Effector CD8-positive, alpha-beta T cell (primary cell): ENCODE measurements around the gene DEAF1.
"Not testable (repeated sequence)": the region's sequence is repeated elsewhere in the genome, so short reads cannot be mapped to it uniquely, and the experiment has no call there.

Source experiments
- DNase-seq: peaks from one replicate; lab custom pipeline; 2025; lab: John Stamatoyannopoulos, UW

The DEAF1 gene

DNA sequence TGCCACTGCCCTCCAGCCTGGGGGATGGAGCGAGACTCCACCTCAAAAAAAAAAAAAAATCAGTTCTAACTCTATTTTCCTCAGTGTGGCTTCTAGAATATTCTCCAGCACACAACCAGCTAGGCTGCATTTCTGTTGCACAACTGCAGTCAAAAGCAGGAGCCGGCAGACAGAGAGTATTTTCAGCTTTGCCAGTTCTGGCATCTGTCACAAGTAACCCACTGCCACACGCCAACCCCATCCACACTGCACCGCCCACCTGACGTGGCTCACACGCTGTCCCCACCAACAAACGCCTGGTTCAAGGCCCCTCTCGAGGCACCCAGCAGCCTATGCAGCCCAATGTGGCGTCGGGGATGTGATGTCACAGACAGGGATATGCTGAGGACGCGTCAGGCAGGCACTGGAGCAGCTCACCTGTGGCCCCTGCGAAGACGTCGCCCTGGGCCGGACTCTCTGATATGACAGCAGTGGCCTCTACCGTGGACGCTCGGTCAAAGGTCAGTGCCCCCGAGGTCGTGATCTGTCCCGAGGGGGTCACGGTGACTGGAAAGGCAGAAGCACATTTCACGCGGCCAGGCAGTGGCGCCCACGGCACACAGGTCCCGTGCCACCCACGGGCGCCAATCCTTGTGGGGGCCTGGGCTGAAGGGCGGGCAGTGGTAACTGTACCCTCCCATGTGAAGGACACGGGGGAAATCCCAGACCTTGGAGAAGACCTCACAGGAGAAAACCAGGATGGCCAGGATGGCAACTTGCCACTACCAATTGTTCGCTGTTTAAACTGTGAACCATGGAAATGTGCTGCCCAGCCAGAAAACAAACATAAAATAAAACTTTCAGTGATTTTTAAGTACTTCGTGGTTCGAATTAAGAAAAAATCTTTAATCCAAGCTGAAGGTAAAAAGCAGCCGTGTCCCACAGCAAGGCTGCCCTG, 15.5 kb downstream of the DEAF1 start:
- DNase-seq, result no peak

DNA sequence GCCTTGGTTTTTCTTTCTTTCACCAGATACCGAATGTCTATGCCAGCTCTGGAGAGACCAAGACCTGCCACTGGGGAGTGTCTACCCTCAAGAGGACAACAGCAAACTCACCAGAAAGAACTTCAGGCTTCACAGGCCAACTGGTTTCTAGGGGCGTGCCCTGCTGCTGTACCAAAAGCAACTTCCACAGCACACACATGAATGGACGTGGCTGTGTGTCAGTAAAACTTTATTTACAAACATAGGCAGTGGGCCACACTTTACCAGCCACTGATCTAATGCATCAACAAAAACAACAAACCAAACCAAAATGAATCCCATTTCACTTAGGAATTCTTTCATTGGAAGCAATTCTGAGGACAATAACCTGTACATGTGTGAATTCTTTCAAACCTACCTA, 16.7 kb downstream of the DEAF1 start:
- DNase-seq, result no peak

DNA sequence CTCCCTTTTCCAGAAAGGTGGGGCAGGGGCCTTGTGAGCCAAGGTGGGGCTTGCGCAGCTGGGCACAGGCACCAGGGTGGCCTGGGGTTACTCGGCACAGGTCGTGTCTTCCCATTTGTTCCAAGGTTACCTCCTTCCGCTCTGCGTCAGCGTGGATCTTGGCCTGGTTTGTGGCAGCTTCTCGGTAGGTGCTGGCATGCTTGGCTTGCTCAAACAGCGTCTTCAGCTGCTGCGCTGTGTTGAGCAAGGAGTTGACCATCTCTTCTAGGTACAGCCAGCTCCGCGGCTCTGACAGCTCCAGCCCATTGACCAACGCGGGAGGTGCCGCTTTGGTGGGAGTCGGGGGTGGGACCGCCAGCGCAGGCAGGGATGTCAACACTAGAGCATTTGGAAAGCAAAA, 20.6 kb downstream of the DEAF1 start:
- DNase-seq, result no peak

DNA sequence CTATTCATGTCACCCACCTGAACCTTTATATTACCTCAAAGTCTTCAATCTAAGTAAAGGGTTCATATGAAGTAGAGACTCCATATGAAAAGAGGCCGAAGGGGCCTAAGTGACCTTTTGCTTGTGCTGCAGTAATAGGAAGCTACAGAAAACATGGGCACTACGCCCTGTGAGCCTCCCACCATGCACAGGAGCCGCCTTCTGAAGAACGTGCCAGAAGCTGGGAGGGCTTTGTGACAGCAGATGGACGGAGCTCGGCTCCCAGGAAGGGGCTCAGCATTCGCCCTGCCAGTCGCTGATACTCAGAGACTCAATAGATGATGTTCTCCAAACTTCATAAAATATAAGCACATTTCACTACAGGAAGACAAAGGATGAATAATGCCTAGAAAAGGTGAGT, 21.2 kb downstream of the DEAF1 start:
- DNase-seq, result no peak

DNA sequence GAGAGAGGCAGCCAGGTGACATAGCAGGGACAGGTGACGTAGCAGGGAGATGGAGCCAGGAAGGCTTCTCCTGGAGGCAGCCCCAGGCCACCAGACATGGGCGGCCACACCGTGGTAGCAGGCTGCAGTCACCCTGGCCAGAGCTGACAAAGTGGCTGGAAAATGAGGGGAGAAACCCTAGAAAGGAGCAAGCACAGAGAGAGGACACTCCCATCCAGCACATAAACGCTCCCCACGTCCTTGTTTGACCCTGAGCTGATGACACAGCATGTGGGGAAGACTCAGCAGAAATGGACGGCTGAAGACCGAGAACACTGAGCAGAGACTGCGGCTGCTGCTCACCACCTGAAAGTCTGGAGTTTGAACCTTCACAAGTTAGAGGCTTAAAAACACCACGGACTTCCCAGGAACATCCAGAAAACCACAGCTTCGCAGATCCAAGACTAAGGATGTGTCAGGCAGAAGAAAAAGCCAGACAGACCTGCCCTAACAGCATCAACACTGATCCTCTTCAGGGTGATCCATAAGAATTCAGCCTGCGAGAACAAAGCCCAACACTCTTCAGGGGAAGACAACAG, 29.2 kb downstream of the DEAF1 start:
- DNase-seq, result no peak

DNA sequence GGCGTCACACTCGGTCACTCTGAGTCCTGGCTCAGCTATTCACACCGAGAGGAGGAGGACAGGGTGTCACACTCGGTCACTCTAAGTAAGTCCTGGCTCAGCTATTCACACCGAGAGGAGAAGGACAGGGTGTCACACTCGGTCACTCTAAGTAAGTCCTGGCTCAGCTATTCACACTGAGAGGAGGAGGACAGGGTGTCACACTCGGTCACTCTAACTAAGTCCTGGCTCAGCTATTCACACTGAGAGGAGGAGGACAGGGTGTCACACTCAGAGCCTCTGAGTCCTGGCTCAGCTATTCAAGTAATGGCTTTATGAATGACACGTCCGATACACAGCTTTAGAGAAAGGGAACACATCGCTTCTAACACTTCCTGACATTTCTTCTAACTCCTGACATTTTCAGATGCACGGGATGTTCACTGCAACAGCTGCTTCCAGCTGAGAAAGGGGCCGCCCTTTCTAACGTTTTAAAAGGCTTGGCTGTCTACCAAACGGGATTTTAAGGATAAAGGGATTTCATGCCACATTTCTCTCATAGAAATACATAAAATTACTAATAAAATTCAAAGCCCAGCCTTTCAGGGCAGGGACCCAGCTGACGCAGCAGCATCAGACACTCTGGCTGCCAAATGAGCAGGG, 29.8 kb downstream of the DEAF1 start:
- DNase-seq, result no peak

DNA sequence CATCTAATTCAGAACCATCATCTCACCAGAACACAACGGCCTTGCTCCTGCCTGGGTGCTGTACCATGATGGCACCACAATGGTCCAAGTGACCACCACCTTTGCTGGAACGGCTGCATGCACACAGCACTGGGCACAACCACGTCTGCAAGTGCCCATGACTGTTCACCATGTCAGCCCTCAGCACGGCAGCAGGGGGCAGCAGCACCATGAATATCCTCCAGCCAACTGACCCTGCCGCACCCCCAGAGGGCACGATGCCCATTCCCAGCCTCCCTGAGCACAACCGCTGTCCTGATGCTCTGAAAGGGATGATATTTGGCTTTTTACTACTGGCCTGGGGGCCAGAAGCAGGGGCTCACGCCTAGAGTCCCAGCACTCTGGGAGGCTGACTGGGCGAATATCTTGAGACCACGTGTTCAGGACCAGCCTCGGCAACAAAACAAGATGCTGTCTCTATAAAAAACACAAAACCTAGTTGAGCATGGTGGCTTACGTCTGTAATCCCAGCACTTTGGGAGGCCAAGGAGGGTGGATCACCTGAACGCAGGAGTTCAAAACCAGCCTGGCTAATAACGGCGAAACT, 32.2 kb downstream of the DEAF1 start:
- peak; percentile 7 for DNase-seq

DNA sequence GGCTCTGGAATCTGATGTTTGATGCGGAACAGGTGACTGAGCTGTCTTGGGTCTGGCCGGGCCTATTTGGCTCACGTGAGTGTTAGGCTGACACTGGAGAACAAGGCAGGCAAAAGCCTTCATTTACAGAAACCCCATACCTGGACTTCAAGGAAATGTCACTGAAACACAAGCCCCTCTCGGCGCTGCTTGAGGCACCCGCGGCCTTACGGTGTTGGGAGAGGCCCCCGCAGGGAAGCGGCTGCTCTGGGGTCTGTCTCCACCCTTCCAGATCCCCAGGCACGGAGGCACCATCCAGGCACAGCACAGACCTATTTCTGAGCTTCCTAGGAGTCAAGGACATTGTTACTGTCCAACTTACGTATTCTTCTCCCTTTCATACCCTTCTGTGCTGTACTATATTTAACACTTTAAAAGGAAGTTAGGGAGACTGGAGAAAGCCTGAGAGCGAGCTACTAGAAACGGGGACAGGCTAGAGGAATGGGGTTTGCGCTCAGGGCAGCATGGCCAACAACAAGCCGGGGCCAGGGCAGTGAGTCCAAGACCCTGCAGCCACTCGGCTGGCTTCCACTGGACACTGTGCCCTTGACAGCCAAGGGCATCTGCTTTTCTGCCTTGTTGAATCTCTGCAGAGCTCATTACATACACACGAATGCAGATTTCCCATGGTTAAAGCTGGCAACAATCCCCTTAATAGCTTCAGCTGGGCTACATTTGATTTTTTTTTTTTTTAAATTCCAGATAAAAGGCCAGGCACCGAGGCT, 34.2 kb downstream of the DEAF1 start:
- no peak for DNase-seq

DNA sequence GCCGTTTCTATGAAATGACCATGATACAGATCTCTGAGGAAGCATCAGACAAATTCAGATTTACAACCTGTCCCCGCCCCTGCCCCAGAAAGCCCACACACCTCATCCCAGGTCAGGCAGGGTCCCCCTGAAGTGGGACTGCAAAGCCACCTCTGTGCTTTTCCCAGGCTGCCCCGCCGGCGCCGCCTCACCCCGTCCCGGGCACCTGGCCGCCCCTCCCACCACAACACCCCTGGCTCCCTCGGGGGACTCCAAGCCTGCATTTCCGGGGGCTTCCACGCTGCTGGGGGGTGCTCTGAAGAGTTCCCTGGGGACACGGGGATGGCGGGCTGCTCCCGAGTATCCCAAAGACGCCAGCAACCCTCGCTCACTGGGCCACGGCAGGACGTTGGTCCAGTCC, 34.7 kb downstream of the DEAF1 start:
- DNase-seq, result no peak

DNA sequence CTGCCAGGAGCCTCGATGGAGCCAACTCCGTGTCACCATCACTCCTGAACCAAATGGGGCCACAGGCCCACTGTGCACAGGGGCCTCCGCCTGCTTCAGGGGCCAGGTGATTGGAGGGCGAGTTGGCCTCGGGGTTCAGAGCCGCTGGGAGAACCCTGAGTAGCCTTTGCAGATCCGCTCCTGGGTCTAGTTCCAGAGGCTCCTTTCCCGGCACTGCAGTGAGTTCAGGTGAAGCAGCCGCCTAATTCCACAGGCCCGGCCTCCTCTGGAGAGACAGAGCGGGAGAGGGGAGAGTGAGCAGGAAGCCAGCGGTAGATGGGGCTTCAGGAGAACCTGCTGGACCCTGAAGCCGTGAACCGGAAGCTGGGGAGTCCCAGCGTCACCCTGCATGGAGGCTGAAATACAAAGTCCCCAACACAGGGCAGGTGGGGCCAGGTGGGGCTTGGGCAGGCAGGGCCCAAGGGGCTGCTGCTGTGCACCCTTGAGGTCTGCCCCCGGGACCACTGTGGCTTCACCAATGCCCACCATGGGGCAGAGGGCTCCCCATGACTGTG, 35.4 kb downstream of the DEAF1 start:
- DNase-seq, result no peak

DNA sequence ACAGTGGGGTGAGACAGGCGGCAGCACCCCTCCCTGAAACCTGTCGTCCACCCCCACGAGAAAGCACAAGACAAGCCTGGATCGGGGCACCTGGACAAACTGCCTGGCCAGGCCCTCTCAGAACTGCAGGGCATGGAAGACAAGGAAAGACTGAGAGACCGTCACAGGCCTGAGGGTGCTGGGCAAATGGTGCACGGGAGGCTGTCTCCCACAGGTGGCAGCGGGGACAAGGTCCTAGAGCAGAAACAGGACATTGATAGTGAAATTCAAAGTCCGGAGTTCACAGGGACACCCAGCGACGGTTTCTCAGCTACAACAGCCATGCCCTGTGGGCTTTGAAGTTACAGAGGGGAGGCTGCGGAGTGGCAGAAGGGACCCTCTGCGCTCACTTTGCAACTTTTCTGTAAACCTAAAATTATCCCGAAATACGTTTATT, 37.3 kb downstream of the DEAF1 start:
- DNase-seq, result no peak

DNA sequence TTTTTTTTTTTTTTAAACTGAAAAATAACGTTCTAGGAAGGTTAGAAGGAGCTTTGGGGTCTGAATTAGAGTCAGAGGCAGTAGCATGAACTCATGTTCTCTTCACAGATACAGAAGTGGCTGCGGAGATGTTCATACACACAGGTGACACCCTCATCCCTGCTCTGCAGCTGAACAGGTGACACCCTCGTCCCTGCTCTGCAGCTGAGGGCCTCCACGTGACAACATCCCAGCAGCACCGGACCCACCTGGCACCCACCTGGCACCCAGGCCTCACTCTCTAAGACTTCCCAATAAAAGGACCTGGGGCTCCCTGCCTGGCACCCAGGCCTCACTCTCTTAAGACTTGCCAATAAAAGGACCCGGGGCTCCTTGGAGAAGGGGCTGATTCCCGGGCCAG, 38.2 kb downstream of the DEAF1 start:
- DNase-seq, result no peak

DNA sequence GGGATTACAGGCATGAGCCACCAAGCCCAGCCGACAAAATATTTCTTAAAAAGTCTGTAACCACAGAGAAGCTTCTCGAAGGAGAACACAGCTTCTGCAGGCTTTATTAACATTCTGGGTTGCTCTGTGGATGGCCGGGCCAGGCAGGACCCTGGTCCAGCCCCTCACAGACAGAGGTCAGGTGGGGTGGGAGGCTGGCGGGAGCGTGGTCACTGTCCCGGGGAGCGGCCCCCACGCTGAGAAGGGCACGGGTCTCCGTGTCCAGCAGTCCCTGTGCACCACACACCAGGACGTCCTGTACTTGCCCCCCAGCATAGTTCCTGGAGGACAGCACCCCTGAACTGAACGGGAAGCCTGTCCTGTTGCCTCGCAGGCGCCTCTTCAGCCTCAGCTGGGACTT, 38.6 kb downstream of the DEAF1 start:
- no peak for DNase-seq

DNA sequence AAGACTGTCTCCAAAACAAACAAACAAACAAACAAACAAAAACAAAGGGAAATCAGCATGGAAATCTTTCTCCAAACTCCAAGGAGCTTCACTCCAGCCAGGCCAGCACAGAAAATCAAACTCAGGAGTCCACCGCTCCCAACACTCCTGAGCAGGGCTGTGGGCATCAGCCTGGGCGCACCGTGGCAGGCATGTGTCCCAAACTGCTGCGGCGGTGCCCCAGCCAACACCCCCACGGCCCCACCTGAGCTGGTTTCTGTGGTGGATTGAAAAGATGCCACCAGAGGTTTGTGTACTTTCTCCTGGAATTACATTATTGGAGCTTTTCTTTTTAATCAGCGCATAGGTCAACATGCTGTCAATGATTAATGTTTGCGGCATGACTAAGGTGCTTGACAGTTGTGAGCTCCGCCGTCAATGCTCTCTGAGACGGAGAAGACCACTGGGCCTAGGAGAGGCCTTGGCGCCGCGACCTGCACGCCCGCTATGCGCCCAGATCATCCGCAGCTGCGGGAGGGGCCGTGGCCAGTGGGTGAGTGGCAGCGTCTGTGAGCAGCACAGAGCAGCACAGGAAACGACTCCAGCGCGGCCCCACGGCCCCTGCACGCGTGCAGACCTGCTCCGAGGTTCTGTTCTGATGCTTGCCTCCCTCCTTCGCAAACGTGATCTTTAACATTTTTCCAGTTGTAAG, 39.8 kb downstream of the DEAF1 start:
- no peak for DNase-seq

DNA sequence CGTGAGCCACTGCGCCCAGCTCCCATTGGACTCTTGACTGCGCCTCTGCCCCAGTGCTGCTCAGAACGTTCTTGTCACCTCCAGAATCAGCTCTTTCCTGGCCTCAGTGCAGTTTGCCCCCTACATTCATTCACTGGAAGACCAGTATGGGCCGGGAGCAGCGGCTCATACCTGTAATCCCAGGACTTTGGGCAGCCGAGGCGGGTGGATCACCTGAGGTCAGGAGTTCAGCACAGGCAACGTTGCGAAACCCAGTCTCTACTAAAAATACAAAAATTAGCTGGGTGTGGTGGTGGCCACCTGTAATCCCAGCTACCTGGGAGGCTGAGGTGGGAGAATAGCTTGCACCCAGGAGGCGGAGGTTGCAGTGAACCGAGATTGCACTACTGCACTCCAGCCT, 40.6 kb downstream of the DEAF1 start:
- DNase-seq, result not testable (repeated sequence)

DNA sequence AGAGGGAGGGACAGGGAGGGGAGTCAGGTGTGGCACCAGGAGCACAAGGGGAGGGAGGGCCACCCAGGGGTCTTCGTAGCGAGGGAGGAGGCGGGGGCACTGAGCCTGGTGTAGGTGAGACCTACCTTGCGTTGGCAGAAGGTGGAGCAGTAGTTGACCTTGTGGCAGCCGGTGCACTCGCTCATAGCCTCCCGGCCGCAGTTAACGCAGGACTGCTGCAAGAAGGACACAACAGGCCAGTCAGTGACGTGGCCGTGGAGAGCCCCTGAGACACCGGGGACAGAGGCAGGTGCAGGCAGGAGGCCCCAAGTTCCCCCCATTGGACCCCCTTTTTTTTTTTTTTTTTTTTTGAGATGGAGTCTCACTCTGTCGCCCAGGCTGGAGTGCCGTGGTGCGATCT, 41.2 kb downstream of the DEAF1 start:
- no peak for DNase-seq

DNA sequence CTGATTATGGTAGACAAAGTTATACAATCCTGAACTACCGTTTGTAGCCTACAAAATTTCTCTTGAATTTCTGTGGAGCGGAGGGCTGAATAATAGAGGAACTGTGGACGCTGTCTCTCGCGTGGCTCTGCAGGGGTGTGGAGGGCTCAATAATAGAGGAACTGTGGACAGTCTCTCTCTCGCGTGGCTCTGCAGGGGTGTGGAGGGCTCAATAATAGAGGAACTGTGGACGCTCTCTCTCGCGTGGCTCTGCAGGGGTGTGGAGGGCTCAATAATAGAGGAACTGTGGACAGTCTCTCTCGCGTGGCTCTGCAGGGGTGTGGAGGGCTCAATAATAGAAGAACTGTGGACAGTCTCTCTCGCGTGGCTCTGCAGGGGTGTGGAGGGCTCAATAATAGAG, 41.9 kb downstream of the DEAF1 start:
- DNase-seq, result not testable (repeated sequence)

DNA sequence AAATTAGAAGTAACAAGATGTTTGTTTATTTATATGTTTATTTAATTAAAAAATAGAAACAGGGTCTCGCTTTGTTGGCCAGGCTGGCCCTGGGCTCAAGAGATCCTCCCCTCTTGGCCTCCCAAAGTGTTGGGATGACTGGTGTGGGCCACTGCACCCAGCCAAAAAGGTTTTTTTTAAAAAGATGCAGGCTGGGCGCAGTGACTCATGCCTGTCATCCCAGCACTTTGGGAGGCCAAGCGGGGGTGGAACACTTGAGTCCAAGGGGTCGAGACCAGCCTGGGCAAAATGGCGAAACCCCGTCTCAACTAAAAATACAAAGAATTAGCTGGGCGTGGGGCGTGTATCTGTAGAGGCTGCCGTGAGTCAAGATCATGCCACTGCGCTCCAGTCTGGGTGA, 44.5 kb downstream of the DEAF1 start:
- DNase-seq, result no peak

DNA sequence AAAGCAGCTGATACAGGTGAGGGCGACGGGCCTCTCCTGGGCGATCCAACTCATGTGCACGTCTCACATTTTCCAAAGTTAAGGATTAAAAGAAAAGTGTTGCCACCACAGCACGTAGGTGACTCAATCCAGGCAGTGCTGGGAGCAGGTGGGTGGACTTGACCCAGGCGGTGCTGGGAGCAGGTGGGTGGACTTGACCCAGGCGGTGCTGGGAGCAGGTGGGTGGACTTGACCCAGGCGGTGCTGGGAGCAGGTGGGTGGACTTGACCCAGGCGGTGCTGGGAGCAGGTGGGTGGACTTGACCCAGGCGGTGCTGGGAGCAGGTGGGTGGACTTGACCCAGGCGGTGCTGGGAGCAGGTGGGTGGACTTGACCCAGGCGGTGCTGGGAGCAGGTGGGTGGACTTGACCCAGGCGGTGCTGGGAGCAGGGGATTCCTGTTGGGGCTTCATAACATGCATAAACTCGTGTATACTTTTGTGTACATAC, 47.3 kb downstream of the DEAF1 start:
- not testable (repeated sequence) for DNase-seq

DNA sequence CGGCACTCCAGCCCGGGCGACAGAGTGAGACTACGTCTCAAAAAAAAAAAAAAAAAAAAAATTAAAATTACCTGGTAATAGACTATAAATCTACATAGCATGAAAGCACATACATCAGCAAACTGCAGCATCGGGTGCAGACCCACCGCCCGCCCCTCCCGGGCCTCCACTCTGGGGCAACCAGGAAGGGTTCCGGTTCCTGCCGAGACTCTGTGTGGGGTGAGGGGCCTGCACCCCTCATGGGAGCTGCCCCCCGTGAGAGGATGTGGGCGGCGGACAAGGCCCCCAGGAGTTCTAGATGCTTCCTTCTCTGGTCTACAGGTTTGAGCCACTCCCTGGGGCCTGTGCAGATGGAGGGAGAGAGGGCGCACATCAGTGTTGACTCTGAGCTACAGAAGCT, 48.8 kb downstream of the DEAF1 start:
- DNase-seq, result no peak

DNA sequence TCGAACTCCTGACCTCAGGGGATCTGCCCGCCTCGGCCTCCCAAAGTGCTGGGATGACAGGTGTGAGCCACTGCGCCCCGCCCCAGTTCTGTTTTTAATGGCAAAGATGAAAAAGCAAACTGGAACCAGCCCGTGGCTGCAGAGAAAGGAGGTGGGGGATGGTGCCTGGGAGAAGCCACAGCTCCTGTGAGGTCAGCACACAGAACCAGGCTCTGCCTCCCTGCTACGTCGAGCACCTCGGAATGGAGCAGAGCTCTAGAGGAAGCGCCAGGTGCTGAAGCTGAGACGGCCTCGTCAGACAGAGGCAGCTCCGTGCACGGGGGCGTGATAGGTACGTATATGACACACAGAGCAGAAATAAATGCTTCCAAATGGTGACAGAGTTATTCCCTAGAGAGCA, 49.5 kb downstream of the DEAF1 start:
- no peak for DNase-seq
